ENCODE results near the gene GOSR1.

GRCh38 chr17:30557916-30558685 is 80.9 kb downstream of the GOSR1 start:
- no peak for TF ChIP-seq MAX (IDR thresholded peaks at IDR 0.05; ENCODE audit: low read depth)
- no peak for TF ChIP-seq TCF12 (IDR thresholded peaks at IDR 0.05)
- no peak for TF ChIP-seq EP300 (IDR thresholded peaks at IDR 0.05; ENCODE audit: borderline replicate concordance in 1 of 2, low read depth in 1 of 2, low read length in 1 of 2)
- TF ChIP-seq RAD21 (IDR thresholded peaks at IDR 0.05; ENCODE audit: low read length): no peak
